ENCODE results near the gene CMKLR1. TPM values are rescaled to one million over a fixed set of nuclear protein-coding genes. Genes with fewer than 3 reads are reported as not detected.

Gene CMKLR1
- total RNA-seq, 2 experiments from 2014 or later, result not detected

GRCh38 chr12:108270035-108270848 is 68.9 kb downstream of the CMKLR1 start:
- H3K27ac Mint-ChIP-seq, result no peak overlapping the region
- intact Hi-C loops (cut with micrococcal nuclease), result no loop called here
- no peaks in the 10 kb centered on the region for H3K27me3 Mint-ChIP-seq (ENCODE audit: low read depth)
- no peaks in the 10 kb centered on the region for H3K36me3 Mint-ChIP-seq (ENCODE audit: low read depth)
- CTCF ChIA-PET, result interaction anchor here (0.7 kb wide), 1 partner anchor 1110 kb away, joined by 5 read pairs; no protein-coding TSS in a partner anchor
- H3K9me3 Mint-ChIP-seq, result no peaks in the 10 kb centered on the region
- H3K4me3 Mint-ChIP-seq, result no peak overlapping the region
- no peaks in the 10 kb centered on the region for H3K4me1 Mint-ChIP-seq (ENCODE audit: low read depth)
- DNase-seq, result no peak

- Mint-ChIP-seq H3K4me3 (no peak overlapping the region), H3K27me3 (ENCODE audit: low read depth) (no peaks in the 10 kb centered on the region), H3K27ac (no peak overlapping the region), H3K36me3 (ENCODE audit: low read depth) (no peaks in the 10 kb centered on the region), H3K4me1 (ENCODE audit: low read depth) (no peaks in the 10 kb centered on the region), H3K9me3 (no peaks in the 10 kb centered on the region)
- DNase-seq, result no peak
- CTCF ChIA-PET, result no interaction called here
- intact Hi-C loops (cut with micrococcal nuclease), result no loop called here
Measured at GRCh38 chr12:108269224-108269623, 69.9 kb downstream of the CMKLR1 start.

GRCh38 chr12:108268397-108268796 is 70.7 kb downstream of the CMKLR1 start:
- Mint-ChIP-seq H3K9me3 (no peaks in the 10 kb centered on the region), H3K27me3 (ENCODE audit: low read depth) (no peaks in the 10 kb centered on the region), H3K4me3 (no peak overlapping the region), H3K36me3 (ENCODE audit: low read depth) (no peaks in the 10 kb centered on the region), H3K4me1 (ENCODE audit: low read depth) (no peaks in the 10 kb centered on the region), H3K27ac (no peak overlapping the region)
- CTCF ChIA-PET, result no interaction called here
- intact Hi-C loops (cut with micrococcal nuclease), result no loop called here
- DNase-seq, result no peak

GRCh38 chr12:108267450-108267849 is 71.7 kb downstream of the CMKLR1 start:
- CTCF ChIA-PET, result no interaction called here
- H3K4me1 Mint-ChIP-seq (ENCODE audit: low read depth), result no peaks in the 10 kb centered on the region
- no peak for DNase-seq
- no peaks in the 10 kb centered on the region for H3K9me3 Mint-ChIP-seq
- no peaks in the 10 kb centered on the region for H3K27me3 Mint-ChIP-seq (ENCODE audit: low read depth)
- intact Hi-C loops (cut with micrococcal nuclease), result no loop called here
- no peaks in the 10 kb centered on the region for H3K36me3 Mint-ChIP-seq (ENCODE audit: low read depth)
- H3K27ac Mint-ChIP-seq, result no peak overlapping the region
- H3K4me3 Mint-ChIP-seq, result no peak overlapping the region

- Mint-ChIP-seq H3K4me3 (no peak overlapping the region), H3K9me3 (peaks cover 1% of the 10 kb centered on the region), H3K36me3 (ENCODE audit: low read depth) (no peaks in the 10 kb centered on the region), H3K27ac (no peak overlapping the region), H3K27me3 (ENCODE audit: low read depth) (no peaks in the 10 kb centered on the region), H3K4me1 (ENCODE audit: low read depth) (no peaks in the 10 kb centered on the region)
- no peak for DNase-seq
- CTCF ChIA-PET, result no interaction called here
- intact Hi-C loops (cut with micrococcal nuclease), result no loop called here
Measured at GRCh38 chr12:108266131-108266530, 73.0 kb downstream of the CMKLR1 start.

GRCh38 chr12:108265505-108265904 is 73.6 kb downstream of the CMKLR1 start:
- Mint-ChIP-seq H3K4me3 (no peak overlapping the region), H3K36me3 (ENCODE audit: low read depth) (no peaks in the 10 kb centered on the region), H3K9me3 (peaks cover 8% of the 10 kb centered on the region), H3K4me1 (ENCODE audit: low read depth) (no peaks in the 10 kb centered on the region), H3K27ac (no peak overlapping the region), H3K27me3 (ENCODE audit: low read depth) (no peaks in the 10 kb centered on the region)
- intact Hi-C loops (cut with micrococcal nuclease), result no loop called here
- CTCF ChIA-PET, result no interaction called here
- DNase-seq, result no peak

GRCh38 chr12:108260969-108261368 is 78.1 kb downstream of the CMKLR1 start:
- Mint-ChIP-seq H3K4me1 (ENCODE audit: low read depth) (no peaks in the 10 kb centered on the region), H3K9me3 (peaks cover 18% of the 10 kb centered on the region), H3K27ac (no peak overlapping the region), H3K4me3 (no peak overlapping the region), H3K36me3 (ENCODE audit: low read depth) (no peaks in the 10 kb centered on the region), H3K27me3 (ENCODE audit: low read depth) (no peaks in the 10 kb centered on the region)
- DNase-seq, result no peak
- CTCF ChIA-PET, result no interaction called here
- intact Hi-C loops (cut with micrococcal nuclease), result no loop called here

GRCh38 chr12:108260039-108260438 is 79.1 kb downstream of the CMKLR1 start:
- no peaks in the 10 kb centered on the region for H3K36me3 Mint-ChIP-seq (ENCODE audit: low read depth)
- peaks cover 18% of the 10 kb centered on the region for H3K9me3 Mint-ChIP-seq
- CTCF ChIA-PET, result no interaction called here
- DNase-seq, result no peak
- H3K4me3 Mint-ChIP-seq, result no peak overlapping the region
- H3K27ac Mint-ChIP-seq, result no peak overlapping the region
- intact Hi-C loops (cut with micrococcal nuclease), result no loop called here
- H3K4me1 Mint-ChIP-seq (ENCODE audit: low read depth), result no peaks in the 10 kb centered on the region
- H3K27me3 Mint-ChIP-seq (ENCODE audit: low read depth), result no peaks in the 10 kb centered on the region

GRCh38 chr12:108257610-108258106 is 81.5 kb downstream of the CMKLR1 start:
- CTCF ChIA-PET, result no interaction called here
- no peaks in the 10 kb centered on the region for H3K4me1 Mint-ChIP-seq (ENCODE audit: low read depth)
- H3K36me3 Mint-ChIP-seq (ENCODE audit: low read depth), result no peaks in the 10 kb centered on the region
- peaks cover 18% of the 10 kb centered on the region for H3K9me3 Mint-ChIP-seq
- intact Hi-C loops (cut with micrococcal nuclease), result no loop called here
- H3K4me3 Mint-ChIP-seq, result no peak overlapping the region
- DNase-seq, result no peak
- no peak overlapping the region for H3K27ac Mint-ChIP-seq
- peaks cover 9% of the 10 kb centered on the region for H3K27me3 Mint-ChIP-seq (ENCODE audit: low read depth)

- CTCF ChIA-PET, result no interaction called here
Measured at GRCh38 chr12:108257004-108257403, 82.1 kb downstream of the CMKLR1 start.

GRCh38 chr12:108255252-108255602 is 83.9 kb downstream of the CMKLR1 start:
- CTCF ChIA-PET, result no interaction called here
- intact Hi-C loops (cut with micrococcal nuclease), result no loop called here
- no peak overlapping the region for H3K4me3 Mint-ChIP-seq
- H3K9me3 Mint-ChIP-seq, result peaks cover 8% of the 10 kb centered on the region
- no peak overlapping the region for H3K27ac Mint-ChIP-seq
- no peak for DNase-seq
- peaks cover 18% of the 10 kb centered on the region for H3K27me3 Mint-ChIP-seq (ENCODE audit: low read depth)
- H3K4me1 Mint-ChIP-seq (ENCODE audit: low read depth), result no peaks in the 10 kb centered on the region
- no peaks in the 10 kb centered on the region for H3K36me3 Mint-ChIP-seq (ENCODE audit: low read depth)

More at GRCh38 chr12:108257004-108257403, 82.1 kb downstream of the CMKLR1 start:
- Mint-ChIP-seq H3K36me3 (ENCODE audit: low read depth) (no peaks in the 10 kb centered on the region), H3K4me3 (no peak overlapping the region), H3K27me3 (ENCODE audit: low read depth) (peaks cover 9% of the 10 kb centered on the region), H3K27ac (no peak overlapping the region), H3K4me1 (ENCODE audit: low read depth) (no peaks in the 10 kb centered on the region), H3K9me3 (peaks cover 18% of the 10 kb centered on the region)
- no peak for DNase-seq
- intact Hi-C loops (cut with micrococcal nuclease), result no loop called here

GRCh38 chr12:108254517-108255251 is 84.4 kb downstream of the CMKLR1 start:
- Mint-ChIP-seq H3K36me3 (ENCODE audit: low read depth) (no peaks in the 10 kb centered on the region), H3K4me1 (ENCODE audit: low read depth) (no peaks in the 10 kb centered on the region), H3K4me3 (no peak overlapping the region), H3K9me3 (peaks cover 3% of the 10 kb centered on the region), H3K27me3 (ENCODE audit: low read depth) (peaks cover 21% of the 10 kb centered on the region), H3K27ac (no peak overlapping the region)
- no peak for DNase-seq
- intact Hi-C loops (cut with micrococcal nuclease), result no loop called here
- CTCF ChIA-PET, result no interaction called here

- CTCF ChIA-PET, result no interaction called here
- Mint-ChIP-seq H3K27ac (no peak overlapping the region), H3K9me3 (peaks cover 2% of the 10 kb centered on the region), H3K4me1 (ENCODE audit: low read depth) (no peaks in the 10 kb centered on the region), H3K4me3 (no peak overlapping the region), H3K36me3 (ENCODE audit: low read depth) (no peaks in the 10 kb centered on the region), H3K27me3 (ENCODE audit: low read depth) (peaks cover 26% of the 10 kb centered on the region)
- intact Hi-C loops (cut with micrococcal nuclease), result no loop called here
- no peak for DNase-seq
Measured at GRCh38 chr12:108254030-108254429, 85.1 kb downstream of the CMKLR1 start.
